Measurements from ENCODE around the gene SMIM38.

GRCh38 chr11:69138265-69138664, 17.5 kb upstream of the SMIM38 start:
- TF ChIP-seq CTCF (IDR thresholded peaks at IDR 0.05), result no peak
- TF ChIP-seq POLR2A (IDR thresholded peaks at IDR 0.05), result no peak

Data from lower leg skin (tissue), 3 donors.